ENCODE measurements around the gene ADRB1.

ADRB1 gene

DNA sequence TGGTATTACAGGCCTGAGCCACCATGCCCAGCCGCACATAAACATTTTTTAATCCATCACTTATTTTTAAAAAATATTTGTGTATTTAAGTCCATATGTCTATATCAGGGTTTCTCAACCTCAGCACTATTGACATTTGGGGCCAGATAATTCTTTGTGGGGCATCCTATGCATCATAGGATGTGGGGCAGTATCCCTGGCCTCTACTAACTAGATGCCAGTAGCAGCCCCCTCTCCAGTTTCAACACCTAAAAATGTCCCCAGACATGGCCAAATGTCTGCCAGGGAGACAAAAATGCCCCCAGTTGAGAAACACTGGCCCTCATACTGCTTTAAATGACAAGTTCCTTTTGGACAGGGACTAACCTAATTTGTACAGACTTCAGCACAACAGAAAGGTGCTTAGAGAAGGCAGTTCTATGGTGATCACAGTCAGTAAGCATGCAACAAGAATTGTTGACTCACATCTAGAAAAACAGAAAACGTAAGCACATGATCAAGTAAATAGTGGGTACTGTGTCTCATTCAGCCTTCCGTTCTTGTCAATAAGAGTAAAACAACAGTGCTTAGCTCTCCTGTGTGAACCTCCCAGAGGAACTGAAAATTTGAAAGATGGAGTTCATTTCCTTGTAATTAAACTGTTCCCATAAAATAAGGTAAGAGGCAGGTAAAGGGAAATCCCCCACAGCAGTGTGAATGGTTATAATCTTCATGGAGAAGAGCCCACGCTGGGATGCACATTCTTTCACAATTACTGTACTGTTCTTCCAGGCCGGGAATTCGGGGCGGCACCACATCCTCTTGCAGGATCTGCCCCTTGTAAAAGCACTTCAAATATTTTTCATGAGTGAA is 17.3 kb upstream of the ADRB1 start:
- DNase-seq, result no peak

DNA sequence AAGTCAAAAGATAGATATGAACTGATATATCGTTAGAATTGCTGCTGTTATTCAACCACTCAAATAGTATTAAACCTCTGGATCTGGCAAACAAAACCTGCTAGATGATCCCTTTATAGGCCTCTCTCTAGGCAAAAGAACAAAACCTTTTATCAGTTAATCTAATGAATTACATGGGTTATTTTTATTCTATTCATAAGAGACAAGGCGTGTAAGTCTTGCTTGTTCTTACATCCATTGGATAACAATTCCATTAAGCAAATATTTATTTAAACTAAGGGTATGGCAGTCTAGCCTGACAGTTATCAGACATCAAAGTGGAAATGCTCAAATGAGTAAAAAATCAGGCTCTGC is 16.6 kb upstream of the ADRB1 start:
- no peak for DNase-seq

- DNase-seq, result no peak
Measured at GRCh38 chr10:114027951-114028350, 15.7 kb upstream of the ADRB1 start.

GRCh38 chr10:114028425-114028824 is 15.2 kb upstream of the ADRB1 start:
- no peak for DNase-seq

- no peak for DNase-seq
Measured at GRCh38 chr10:114029655-114030054, 14.0 kb upstream of the ADRB1 start.

- no peak for DNase-seq
Measured at GRCh38 chr10:114030140-114030539, 13.5 kb upstream of the ADRB1 start.

DNA sequence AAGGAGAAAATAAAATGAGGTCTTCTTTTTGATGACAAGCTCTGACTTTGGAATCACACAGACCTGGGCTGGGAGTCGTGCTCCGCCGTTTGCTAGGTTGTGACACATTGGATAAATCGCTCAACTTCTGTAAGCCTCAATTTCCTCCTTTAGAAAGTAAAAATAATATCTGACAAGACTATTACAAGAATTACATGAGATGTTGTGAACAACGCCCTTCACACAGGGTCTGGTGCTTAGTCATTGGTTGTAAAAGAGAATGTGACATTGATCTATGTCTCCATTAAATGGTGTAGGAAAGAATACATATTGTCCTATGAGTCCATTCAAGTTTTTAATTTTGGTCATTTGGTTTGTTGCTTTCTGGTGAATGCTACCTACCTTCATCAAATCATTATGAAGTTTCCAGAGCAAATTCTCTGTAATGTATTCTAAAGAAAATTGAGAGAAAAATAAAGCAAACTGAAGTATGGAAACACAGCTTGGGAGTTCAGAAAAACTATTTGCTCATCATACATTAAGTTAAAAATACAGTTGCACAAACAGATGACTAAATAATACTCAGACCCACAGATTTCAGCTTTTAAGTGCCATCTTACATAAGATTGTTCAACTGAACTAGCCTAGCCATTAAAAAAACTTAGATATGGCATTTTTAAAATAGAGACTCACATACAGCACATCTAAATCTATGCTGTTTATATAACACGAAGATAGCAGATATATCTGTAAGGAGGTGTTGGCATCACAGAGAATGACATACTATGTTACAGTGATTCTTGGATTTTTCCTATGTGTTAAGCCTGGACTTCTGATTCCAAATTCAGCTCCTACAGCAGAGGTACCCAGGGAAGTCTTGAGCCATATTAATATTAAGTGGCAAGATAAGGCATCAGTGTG is 12.3 kb upstream of the ADRB1 start:
- DNase-seq, result no peak

- no peak for DNase-seq
Measured at GRCh38 chr10:114033566-114033965, 10.1 kb upstream of the ADRB1 start.

DNA sequence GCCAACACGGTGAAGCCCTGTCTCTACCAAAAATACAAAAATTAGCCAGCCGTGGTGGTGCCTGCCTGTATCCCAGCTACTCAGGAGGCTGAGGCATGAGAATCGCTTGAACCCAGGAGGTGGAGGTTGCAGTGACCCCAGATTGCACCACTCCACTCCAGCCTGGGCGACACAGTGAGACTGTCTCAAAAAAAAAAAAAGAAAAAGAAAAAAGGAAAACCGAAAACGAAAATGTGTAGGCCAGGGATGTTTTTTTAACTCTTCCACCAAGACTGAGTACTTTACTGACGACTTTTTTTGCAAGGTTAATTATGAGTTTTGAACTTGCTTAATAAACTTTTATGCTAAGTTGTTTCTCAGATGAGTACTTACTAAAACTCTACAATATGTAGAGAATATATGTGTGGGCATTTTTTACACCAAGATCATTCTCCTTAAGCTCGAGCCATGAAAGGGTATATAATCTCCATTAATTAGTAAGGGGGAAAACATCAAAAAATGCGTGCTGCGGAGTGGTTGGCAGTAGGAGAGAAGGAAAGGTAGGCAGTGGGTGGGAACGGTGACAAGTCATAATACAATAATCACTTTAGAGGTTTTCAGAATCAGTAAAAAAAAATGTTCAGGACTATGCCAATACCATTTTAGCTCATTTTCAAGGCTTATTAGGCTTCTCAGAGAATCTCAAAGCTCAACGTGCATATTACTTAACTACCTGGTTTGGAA is 8.6 kb upstream of the ADRB1 start:
- DNase-seq, result no peak

DNA sequence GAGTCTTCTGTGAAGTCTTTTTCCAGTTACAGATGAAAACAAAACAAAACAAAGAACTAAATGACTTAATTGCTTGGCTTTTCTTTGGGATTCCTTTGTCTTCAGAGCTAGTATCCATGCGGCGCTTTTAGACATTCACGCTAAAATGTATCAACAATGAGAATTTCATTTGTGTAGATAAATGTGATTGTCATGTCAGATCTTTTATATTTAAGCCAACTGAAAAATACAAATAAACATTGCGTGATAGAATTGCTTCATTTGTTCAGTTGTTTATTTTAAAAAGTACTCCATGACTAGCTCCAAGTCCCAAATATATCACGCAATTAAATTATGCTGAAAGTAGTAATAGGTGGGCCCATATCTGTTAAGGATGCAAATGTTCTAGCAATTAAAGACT is 7.9 kb upstream of the ADRB1 start:
- DNase-seq, result no peak

DNA sequence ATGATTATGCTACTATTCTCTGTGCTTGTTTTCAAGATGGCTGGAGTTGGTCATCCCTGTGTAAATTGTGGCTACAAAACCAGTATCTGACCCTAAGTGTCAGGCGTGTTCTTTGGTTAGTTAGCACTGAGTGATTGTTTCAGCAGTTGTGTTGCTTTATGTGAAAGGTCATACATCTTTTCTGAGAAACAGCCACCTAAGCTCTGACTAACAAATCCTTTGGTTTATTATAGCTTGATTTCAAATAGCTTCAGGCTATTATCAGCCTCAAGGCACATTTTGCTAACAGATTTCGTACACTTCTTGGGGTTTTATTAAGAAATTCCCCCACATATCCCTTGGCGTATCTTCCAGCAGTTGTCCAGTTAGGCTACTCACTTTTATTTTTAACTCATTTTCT is 4.8 kb upstream of the ADRB1 start:
- DNase-seq, result no peak

GRCh38 chr10:114041166-114041565 is 2.5 kb upstream of the ADRB1 start:
- no peak for DNase-seq

DNA sequence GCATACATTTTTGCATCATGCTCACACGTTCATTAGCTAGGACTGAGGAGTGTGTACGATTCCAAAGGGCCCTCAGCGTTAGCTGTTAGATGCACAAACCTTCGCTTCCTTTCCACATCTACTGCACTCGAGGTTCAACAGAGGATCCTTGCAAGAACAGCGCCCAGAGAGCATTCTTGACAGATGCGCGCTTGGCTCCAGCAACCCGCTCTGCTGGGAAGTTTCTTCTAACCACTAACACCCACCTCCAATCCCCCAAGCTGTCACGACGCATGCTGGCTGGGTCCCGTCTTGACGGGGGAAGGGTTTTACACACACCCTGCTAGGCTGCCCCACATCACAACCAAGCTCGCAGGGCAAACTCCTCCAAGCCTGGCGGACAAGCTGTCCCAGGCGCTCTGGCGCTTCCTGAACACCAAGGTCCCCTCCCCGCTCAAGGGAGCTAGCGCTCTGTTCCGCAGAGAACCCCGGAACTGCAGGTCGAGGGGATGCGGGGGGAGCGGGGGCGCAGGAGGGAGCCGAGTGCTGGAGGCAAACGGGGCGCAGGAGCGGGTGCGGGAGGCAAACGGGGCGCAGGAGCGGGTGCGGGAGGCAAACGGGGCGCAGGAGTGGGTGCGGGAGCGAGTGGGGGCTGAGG is 653 bp upstream of the ADRB1 start:
- peak; percentile 69 to 85 for DNase-seq

DNA sequence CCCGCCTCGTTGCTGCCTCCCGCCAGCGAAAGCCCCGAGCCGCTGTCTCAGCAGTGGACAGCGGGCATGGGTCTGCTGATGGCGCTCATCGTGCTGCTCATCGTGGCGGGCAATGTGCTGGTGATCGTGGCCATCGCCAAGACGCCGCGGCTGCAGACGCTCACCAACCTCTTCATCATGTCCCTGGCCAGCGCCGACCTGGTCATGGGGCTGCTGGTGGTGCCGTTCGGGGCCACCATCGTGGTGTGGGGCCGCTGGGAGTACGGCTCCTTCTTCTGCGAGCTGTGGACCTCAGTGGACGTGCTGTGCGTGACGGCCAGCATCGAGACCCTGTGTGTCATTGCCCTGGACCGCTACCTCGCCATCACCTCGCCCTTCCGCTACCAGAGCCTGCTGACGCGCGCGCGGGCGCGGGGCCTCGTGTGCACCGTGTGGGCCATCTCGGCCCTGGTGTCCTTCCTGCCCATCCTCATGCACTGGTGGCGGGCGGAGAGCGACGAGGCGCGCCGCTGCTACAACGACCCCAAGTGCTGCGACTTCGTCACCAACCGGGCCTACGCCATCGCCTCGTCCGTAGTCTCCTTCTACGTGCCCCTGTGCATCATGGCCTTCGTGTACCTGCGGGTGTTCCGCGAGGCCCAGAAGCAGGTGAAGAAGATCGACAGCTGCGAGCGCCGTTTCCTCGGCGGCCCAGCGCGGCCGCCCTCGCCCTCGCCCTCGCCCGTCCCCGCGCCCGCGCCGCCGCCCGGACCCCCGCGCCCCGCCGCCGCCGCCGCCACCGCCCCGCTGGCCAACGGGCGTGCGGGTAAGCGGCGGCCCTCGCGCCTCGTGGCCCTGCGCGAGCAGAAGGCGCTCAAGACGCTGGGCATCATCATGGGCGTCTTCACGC is 825 bp downstream of the ADRB1 start:
- peak in 1 of 2 experiments; percentile 48 for DNase-seq

- DNase-seq, result peak; percentile 27 to 73
Measured at GRCh38 chr10:114045136-114046086, 1.7 kb downstream of the ADRB1 start.

DNA sequence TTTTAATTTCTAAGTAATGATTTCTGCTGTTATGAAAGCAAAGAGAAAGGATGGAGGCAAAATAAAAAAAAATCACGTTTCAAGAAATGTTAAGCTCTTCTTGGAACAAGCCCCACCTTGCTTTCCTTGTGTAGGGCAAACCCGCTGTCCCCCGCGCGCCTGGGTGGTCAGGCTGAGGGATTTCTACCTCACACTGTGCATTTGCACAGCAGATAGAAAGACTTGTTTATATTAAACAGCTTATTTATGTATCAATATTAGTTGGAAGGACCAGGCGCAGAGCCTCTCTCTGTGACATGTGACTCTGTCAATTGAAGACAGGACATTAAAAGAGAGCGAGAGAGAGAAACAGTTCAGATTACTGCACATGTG is 2.4 kb downstream of the ADRB1 start:
- peak in 1 of 2 experiments; percentile 22 for DNase-seq

- DNase-seq, result no peak
Measured at GRCh38 chr10:114048472-114048871, 4.8 kb downstream of the ADRB1 start.

- no peak for DNase-seq
Measured at GRCh38 chr10:114051714-114052113, 8.0 kb downstream of the ADRB1 start.

GRCh38 chr10:114052255-114052654 is 8.6 kb downstream of the ADRB1 start:
- DNase-seq, result no peak

DNA sequence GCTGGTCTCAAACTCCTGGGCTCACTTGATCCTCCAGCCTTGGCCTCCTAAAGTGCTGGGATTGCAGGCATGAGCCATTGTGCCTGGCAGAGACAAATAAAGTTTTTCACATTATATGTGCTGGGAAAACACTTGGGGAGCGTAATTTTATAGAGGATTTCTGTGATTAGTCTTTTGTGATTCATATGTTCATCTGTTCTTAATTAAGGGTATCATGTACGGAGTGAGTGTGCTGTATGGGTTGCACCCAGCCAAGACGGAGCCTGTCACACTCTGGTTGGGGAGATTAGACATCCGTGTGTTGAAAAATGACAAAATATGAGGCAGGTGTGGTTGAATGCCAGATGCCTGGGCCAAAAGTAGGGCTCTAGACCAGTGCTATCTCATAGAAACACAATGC is 10.3 kb downstream of the ADRB1 start:
- DNase-seq, result no peak

DNA sequence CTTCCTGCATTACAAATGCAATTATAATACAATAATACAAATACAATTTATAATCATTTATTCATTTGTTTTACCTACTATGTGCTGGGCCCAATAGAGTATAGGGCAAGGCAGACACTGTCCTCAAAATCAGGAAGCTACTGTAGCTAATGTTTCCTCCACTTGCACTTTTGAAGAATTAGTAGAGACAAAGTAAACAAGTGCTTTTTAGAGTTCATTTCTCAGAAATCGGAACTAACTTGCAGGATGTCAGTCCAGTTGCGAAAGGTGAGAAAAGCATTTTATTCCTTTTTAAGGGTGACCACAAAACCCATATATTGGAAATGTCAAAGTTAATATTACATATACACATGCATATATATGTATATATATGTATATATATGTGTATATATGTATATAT is 14.2 kb downstream of the ADRB1 start:
- no peak for DNase-seq
